ENCODE data around the gene GALNTL6.

DNA sequence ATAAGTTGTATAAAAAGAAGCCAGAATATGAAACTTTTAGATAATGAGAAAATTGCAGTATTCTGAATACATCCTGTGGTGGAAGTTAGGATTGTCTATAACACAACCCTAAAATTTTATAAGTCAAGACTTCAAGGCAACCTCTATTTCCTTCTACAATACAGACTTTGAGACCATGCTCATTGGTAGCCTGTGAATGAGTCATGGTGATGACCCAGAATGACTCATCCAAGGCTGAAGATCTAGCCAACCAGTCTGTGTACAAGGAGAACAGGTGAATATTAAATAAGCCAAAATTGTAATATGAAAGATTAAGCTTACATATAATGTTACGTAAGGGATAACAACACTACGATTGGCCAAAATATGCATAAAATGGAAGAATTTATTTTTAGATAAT lies 879.5 kb downstream of the GALNTL6 start:
- TF ChIP-seq, protein P1, sequence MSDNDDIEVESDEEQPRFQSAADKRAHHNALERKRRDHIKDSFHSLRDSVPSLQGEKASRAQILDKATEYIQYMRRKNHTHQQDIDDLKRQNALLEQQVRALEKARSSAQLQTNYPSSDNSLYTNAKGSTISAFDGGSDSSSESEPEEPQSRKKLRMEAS (IDR thresholded peaks at IDR 0.05) = no peak
- TF ChIP-seq SIN3A (IDR thresholded peaks at IDR 0.05; ENCODE audit: low read depth) = no peak
- TF ChIP-seq, protein P2, sequence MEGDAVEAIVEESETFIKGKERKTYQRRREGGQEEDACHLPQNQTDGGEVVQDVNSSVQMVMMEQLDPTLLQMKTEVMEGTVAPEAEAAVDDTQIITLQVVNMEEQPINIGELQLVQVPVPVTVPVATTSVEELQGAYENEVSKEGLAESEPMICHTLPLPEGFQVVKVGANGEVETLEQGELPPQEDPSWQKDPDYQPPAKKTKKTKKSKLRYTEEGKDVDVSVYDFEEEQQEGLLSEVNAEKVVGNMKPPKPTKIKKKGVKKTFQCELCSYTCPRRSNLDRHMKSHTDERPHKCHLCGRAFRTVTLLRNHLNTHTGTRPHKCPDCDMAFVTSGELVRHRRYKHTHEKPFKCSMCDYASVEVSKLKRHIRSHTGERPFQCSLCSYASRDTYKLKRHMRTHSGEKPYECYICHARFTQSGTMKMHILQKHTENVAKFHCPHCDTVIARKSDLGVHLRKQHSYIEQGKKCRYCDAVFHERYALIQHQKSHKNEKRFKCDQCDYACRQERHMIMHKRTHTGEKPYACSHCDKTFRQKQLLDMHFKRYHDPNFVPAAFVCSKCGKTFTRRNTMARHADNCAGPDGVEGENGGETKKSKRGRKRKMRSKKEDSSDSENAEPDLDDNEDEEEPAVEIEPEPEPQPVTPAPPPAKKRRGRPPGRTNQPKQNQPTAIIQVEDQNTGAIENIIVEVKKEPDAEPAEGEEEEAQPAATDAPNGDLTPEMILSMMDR (IDR thresholded peaks at IDR 0.05 in 2 of 3, conservative IDR thresholded peaks at IDR 0.05 in 1 of 3; ENCODE audit: borderline replicate concordance in 1 of 3, insufficient read depth in 1 of 3, low read depth in 2 of 3, low read length in 2 of 3) = no peak
- no peak for TF ChIP-seq RAD21 (IDR thresholded peaks at IDR 0.05; ENCODE audit: low read depth)
- TF ChIP-seq JUND (IDR thresholded peaks at IDR 0.05) = no peak
- no peak for TF ChIP-seq EZH2phosphoT487 (IDR thresholded peaks at IDR 0.05; ENCODE audit: borderline replicate concordance)
- TF ChIP-seq POLR2A (IDR thresholded peaks at IDR 0.05; ENCODE audit: borderline replicate concordance, extremely low read depth, insufficient read depth, insufficient read length) = no peak
- TF ChIP-seq EZH2 (IDR thresholded peaks at IDR 0.05) = no peak
- no peak for TF ChIP-seq ZNF274 (IDR thresholded peaks at IDR 0.05; ENCODE audit: low read depth, low read length)
- TF ChIP-seq ZFX (IDR thresholded peaks at IDR 0.05) = no peak
- TF ChIP-seq, protein P3, sequence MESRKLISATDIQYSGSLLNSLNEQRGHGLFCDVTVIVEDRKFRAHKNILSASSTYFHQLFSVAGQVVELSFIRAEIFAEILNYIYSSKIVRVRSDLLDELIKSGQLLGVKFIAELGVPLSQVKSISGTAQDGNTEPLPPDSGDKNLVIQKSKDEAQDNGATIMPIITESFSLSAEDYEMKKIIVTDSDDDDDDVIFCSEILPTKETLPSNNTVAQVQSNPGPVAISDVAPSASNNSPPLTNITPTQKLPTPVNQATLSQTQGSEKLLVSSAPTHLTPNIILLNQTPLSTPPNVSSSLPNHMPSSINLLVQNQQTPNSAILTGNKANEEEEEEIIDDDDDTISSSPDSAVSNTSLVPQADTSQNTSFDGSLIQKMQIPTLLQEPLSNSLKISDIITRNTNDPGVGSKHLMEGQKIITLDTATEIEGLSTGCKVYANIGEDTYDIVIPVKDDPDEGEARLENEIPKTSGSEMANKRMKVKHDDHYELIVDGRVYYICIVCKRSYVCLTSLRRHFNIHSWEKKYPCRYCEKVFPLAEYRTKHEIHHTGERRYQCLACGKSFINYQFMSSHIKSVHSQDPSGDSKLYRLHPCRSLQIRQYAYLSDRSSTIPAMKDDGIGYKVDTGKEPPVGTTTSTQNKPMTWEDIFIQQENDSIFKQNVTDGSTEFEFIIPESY (IDR thresholded peaks at IDR 0.05; ENCODE audit: extremely low read depth, insufficient replicate concordance, low read length) = no peak
